ENCODE results near the gene KRT6A.

- TF ChIP-seq BRCA1 (IDR thresholded peaks at IDR 0.05) (no peak), BRCA1 (CRISPR knock-in tag; IDR thresholded peaks at IDR 0.05) (no peak), ELK3 (CRISPR knock-in tag; IDR thresholded peaks at IDR 0.05) (no peak), CTCF (IDR thresholded peaks at IDR 0.05 in 2 of 3, conservative IDR thresholded peaks at IDR 0.05 in 1 of 3; ENCODE audit: insufficient read depth in 2 of 3, low read depth in 1 of 3, low read length in 3 of 3) (no peak), PHF20 (IDR thresholded peaks at IDR 0.05; ENCODE audit: partially characterized antibody) (no peak), TEAD4 (IDR thresholded peaks at IDR 0.05; ENCODE audit: low read length) (no peak), TEAD4 (CRISPR knock-in tag; IDR thresholded peaks at IDR 0.05; ENCODE audit: borderline replicate concordance) (no peak)
Observed at GRCh38 chr12:52514471-52515318, 21.6 kb upstream of the KRT6A start.
